ENCODE data around the gene CLDN22.

DNA sequence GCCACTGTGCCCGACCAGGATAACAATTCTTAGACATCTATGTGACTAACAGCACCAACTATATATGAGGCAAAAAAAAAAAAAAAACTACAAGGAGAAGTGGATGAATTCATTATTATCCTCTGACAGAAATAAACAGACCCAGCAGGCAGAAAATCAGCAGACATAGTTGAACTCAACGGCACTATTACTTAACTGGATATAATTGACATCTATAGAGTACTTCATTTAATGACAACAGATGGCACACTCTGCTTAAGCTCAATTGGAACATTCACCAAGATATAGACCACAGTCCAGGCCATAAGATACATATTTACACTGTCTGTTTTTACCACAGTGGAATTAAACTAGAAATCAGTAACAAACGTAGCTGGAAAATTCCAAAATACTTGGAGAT lies 13.3 kb downstream of the CLDN22 start:
- no peak for TF ChIP-seq ZFX (IDR thresholded peaks at IDR 0.05; ENCODE audit: borderline replicate concordance)
- TF ChIP-seq, protein P1, sequence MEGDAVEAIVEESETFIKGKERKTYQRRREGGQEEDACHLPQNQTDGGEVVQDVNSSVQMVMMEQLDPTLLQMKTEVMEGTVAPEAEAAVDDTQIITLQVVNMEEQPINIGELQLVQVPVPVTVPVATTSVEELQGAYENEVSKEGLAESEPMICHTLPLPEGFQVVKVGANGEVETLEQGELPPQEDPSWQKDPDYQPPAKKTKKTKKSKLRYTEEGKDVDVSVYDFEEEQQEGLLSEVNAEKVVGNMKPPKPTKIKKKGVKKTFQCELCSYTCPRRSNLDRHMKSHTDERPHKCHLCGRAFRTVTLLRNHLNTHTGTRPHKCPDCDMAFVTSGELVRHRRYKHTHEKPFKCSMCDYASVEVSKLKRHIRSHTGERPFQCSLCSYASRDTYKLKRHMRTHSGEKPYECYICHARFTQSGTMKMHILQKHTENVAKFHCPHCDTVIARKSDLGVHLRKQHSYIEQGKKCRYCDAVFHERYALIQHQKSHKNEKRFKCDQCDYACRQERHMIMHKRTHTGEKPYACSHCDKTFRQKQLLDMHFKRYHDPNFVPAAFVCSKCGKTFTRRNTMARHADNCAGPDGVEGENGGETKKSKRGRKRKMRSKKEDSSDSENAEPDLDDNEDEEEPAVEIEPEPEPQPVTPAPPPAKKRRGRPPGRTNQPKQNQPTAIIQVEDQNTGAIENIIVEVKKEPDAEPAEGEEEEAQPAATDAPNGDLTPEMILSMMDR (IDR thresholded peaks at IDR 0.05): no peak

All from 22Rv1 (cell line).